GM19328 (cell line): ENCODE data around the gene DHCR7.

Experiments used
- ATAC-seq: cut with Tn5 transposase; IDR thresholded peaks from one replicate; pipeline ENCODE4 v1.9.1; 2021; ENCODE audit warnings: mild to moderate bottlenecking, moderate library complexity; ENCODE audit not compliant: unreplicated experiment

DHCR7 gene

GRCh38 chr11:71481101-71481960, 33.1 kb upstream of the DHCR7 start:
- no peak for ATAC-seq

GRCh38 chr11:71478528-71478840, 30.3 kb upstream of the DHCR7 start:
- ATAC-seq, result no peak

GRCh38 chr11:71477641-71478527, 29.7 kb upstream of the DHCR7 start:
- no peak for ATAC-seq

- ATAC-seq, result no peak
Measured at GRCh38 chr11:71476926-71477640, 28.9 kb upstream of the DHCR7 start.

- ATAC-seq, result no peak
Measured at GRCh38 chr11:71476031-71476430, 27.8 kb upstream of the DHCR7 start.

- ATAC-seq, result no peak
Measured at GRCh38 chr11:71474771-71475483, 26.7 kb upstream of the DHCR7 start.

- no peak for ATAC-seq
Measured at GRCh38 chr11:71474141-71474770, 26.1 kb upstream of the DHCR7 start.

- ATAC-seq, result no peak
Measured at GRCh38 chr11:71473793-71474080, 25.5 kb upstream of the DHCR7 start.

- no peak for ATAC-seq
Measured at GRCh38 chr11:71472941-71473792, 25.0 kb upstream of the DHCR7 start.

GRCh38 chr11:71472357-71472885, 24.2 kb upstream of the DHCR7 start:
- ATAC-seq, result no peak

GRCh38 chr11:71470946-71471345, 22.8 kb upstream of the DHCR7 start:
- no peak for ATAC-seq

- no peak for ATAC-seq
Measured at GRCh38 chr11:71467164-71467563, 19.0 kb upstream of the DHCR7 start.

GRCh38 chr11:71466358-71466757, 18.2 kb upstream of the DHCR7 start:
- ATAC-seq, result no peak

GRCh38 chr11:71465054-71465453, 16.9 kb upstream of the DHCR7 start:
- ATAC-seq, result no peak

GRCh38 chr11:71463331-71464211, 15.4 kb upstream of the DHCR7 start:
- ATAC-seq, result no peak

- no peak for ATAC-seq
Measured at GRCh38 chr11:71462726-71463125, 14.5 kb upstream of the DHCR7 start.

GRCh38 chr11:71461696-71462095, 13.5 kb upstream of the DHCR7 start:
- no peak for ATAC-seq

- ATAC-seq, result no peak
Measured at GRCh38 chr11:71459767-71460320, 11.7 kb upstream of the DHCR7 start.
